PC-3 (cell line): Measurements from ENCODE around the gene ERP27.

Source experiments
- CTCF ChIP-seq: fragments of 300-600 bp; sonication (generic); conservative IDR thresholded peaks from 2 replicates; pipeline ENCODE4 v1.5.1; 2017; ENCODE audit warnings: antibody characterized with exemption, low read depth, mild to moderate bottlenecking, low read length
- EZH2 ChIP-seq: fragments of 300-600 bp; sonication (generic); IDR thresholded peaks from one replicate; pipeline ENCODE4 v1.6.1; 2017; ENCODE audit warnings: antibody characterized with exemption, mild to moderate bottlenecking, low read length; ENCODE audit not compliant: unreplicated experiment

GRCh38 chr12:14946861-14947260, 8.5 kb upstream of the ERP27 start:
- TF ChIP-seq CTCF (no peak), EZH2 (no peak)
